Lower leg skin (tissue), 3 donors: ENCODE results near the gene METTL26.
"Not testable (repeated sequence)": the region's sequence is repeated elsewhere in the genome, so short reads cannot be mapped to it uniquely, and the experiment has no call there.

ENCODE experiments used
- POLR2A ChIP-seq, 2 donors: fragments of 450-650 bp; IDR thresholded peaks; one replicate each; pipeline ENCODE4 v1.6.1; 2016 to 2017; ENCODE audit warnings: antibody characterized with exemption in 2 of 2, mild to moderate bottlenecking in 1 of 2, moderate library complexity in 1 of 2
- TF ChIP-seq, protein P1 (sequence below), 3 donors: fragments of 450-650 bp; IDR thresholded peaks; one replicate each; pipeline ENCODE4 v1.5.1; 2016; ENCODE audit warnings: antibody characterized with exemption in 3 of 3, mild to moderate bottlenecking in 3 of 3, moderate library complexity in 2 of 3

- TF ChIP-seq, protein P1, sequence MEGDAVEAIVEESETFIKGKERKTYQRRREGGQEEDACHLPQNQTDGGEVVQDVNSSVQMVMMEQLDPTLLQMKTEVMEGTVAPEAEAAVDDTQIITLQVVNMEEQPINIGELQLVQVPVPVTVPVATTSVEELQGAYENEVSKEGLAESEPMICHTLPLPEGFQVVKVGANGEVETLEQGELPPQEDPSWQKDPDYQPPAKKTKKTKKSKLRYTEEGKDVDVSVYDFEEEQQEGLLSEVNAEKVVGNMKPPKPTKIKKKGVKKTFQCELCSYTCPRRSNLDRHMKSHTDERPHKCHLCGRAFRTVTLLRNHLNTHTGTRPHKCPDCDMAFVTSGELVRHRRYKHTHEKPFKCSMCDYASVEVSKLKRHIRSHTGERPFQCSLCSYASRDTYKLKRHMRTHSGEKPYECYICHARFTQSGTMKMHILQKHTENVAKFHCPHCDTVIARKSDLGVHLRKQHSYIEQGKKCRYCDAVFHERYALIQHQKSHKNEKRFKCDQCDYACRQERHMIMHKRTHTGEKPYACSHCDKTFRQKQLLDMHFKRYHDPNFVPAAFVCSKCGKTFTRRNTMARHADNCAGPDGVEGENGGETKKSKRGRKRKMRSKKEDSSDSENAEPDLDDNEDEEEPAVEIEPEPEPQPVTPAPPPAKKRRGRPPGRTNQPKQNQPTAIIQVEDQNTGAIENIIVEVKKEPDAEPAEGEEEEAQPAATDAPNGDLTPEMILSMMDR (IDR thresholded peaks at IDR 0.05), result not testable (repeated sequence)
- not testable (repeated sequence) for TF ChIP-seq POLR2A (IDR thresholded peaks at IDR 0.05)
Measured at GRCh38 chr16:597655-598054, 38.5 kb downstream of the METTL26 start.
